HG02938 (cell line): Measurements from ENCODE around the gene NUFIP1.
"Not testable (repeated sequence)": the region's sequence is repeated elsewhere in the genome, so short reads cannot be mapped to it uniquely, and the experiment has no call there.

Source experiments
- ATAC-seq: cut with Tn5 transposase; IDR thresholded peaks from one replicate; pipeline ENCODE4 v1.9.1; 2021; ENCODE audit warnings: mild to moderate bottlenecking, moderate library complexity; ENCODE audit not compliant: unreplicated experiment

The NUFIP1 gene

DNA sequence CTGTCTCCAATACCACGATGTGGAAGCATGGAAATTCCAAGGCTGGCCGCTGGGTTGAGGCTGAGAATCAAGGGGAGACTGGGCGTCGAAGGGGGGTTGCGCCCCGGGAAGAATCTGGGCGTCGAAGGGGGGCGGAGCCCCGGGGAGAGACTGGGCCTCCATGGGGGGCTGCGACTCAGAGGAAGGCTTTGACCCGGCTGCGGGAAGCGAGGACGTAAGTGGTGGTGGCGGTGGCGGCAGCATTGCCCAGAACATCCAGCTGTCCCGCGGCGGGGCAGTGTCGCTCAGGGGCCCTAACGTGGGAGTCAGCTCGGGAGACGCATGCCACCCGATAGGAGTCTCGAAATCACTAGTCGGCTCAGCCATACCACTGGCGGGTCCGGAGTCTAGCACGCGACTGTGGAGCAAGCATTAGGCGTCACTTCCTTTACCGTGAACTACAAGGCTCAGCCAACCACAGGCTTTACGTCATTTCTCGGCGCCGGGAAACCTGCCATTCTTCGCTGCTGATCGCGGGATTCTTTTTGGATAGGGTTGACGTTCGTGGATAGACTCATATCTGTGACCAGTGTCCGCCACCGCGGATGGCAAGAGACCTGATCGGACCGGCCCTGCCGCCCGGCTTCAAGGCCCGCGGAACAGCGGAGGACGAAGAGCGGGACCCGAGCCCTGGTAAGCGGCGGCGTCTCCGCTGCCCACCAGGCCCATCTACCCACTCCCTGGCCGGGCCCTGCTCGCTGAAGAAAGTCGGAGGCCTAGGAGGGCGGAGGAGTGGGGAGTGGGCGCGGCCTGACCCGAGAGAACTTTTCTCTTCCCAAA is at the start of gene NUFIP1, which contains the start of gene GPALPP1:
NUFIP1 (minus strand) TSS at position 401 of the 819 bp plus-strand sequence; CDS start at position 366, 35 bp downstream.
GPALPP1 (plus strand) TSS at position 468 of the 819 bp plus-strand sequence; CDS start at position 585, 117 bp downstream.
- ATAC-seq = peak; percentile 99

- no peak for ATAC-seq
Observed at GRCh38 chr13:45036206-45036605, 46.9 kb upstream of the NUFIP1 start.

GRCh38 chr13:45034342-45034741 is 45.1 kb upstream of the NUFIP1 start:
- no peak for ATAC-seq

DNA sequence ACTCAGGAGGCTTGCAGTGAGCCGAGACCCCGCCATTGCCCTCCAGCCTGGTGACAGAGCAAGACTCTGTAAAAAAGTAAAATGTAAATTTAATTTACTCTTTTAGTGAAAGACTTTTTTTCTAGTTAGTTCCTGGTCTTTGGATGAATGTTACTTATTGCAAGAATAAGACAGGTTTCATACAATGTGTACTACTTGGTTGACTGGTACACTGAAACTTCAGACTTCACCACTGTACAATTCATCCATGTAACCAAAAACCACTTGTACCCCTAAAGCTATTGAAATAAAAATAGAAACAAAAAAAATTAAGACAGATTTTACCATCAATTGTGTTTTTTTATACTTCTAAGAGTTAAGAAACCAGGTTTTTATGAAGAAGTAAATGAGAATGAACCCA is 35.6 kb upstream of the NUFIP1 start:
- no peak for ATAC-seq

- ATAC-seq = no peak
Observed at GRCh38 chr13:45021250-45021649, 32.0 kb upstream of the NUFIP1 start.

GRCh38 chr13:45019981-45020380 is 30.7 kb upstream of the NUFIP1 start:
- ATAC-seq = not testable (repeated sequence)

- no peak for ATAC-seq
Observed at GRCh38 chr13:45016792-45017425, 27.6 kb upstream of the NUFIP1 start.

DNA sequence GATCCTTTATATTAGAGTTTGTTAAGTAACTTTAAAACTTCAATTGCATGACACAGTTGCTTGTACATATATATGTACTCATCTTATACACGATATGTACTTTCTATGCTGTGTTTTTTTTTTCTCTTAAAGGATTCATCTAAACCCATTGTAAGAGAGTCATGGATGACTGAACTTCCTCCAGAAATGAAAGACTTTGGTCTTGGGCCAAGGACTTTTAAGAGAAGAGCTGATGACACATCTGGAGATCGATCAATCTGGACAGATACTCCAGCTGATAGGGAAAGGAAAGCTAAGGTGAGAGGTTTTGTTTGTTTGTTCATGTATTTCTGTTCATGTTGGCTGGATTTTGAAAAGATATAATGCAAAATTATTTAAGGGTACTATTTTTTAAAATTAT is 26.0 kb upstream of the NUFIP1 start:
- no peak for ATAC-seq

GRCh38 chr13:45011198-45011597 is 21.9 kb upstream of the NUFIP1 start:
- no peak for ATAC-seq

DNA sequence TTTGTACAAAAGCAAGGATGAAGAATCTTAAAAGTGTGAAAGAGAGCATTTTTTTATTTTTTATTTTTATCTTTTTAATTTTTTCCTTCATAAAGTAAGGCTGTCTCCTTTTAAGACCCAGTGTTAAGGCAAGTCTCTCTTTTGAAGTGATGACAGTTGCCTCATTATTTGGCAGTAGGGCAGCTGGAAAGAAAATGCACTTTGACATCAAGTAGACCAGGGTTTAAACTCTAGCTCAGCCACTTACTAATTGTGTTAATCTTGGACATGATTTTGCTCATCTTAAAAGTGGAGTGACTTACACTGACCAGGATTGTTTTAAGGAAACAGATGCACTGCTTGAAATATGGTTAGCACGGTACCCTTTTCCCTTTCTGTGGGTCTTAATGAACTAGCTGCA is 18.6 kb upstream of the NUFIP1 start:
- ATAC-seq = no peak

- ATAC-seq = no peak
Observed at GRCh38 chr13:45007225-45007624, 18.0 kb upstream of the NUFIP1 start.

- no peak for ATAC-seq
Observed at GRCh38 chr13:45004096-45004495, 14.8 kb upstream of the NUFIP1 start.

- no peak for ATAC-seq
Observed at GRCh38 chr13:45003417-45003816, 14.1 kb upstream of the NUFIP1 start.

- no peak for ATAC-seq
Observed at GRCh38 chr13:44989941-44990340, 670 bp upstream of the NUFIP1 start.

DNA sequence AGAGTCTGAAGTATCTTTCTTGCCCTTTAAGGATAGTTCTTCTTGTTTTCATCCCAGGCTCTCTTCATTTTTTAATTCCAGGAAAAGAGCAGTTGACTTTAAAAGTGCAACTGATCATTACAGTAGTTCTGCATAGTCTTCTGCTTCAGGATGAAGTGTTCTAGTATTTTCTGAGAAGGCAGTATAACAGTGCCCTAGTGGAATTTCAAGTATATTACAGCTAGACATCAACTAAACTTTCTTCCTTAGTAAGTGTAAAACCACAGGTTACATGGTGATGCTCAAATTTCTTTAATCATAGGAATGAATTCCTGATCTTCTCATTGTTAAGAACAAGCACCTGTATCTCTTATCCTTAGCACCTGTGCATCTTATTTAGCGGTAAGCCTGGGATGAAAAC is 10.9 kb downstream of the NUFIP1 start:
- ATAC-seq = no peak

DNA sequence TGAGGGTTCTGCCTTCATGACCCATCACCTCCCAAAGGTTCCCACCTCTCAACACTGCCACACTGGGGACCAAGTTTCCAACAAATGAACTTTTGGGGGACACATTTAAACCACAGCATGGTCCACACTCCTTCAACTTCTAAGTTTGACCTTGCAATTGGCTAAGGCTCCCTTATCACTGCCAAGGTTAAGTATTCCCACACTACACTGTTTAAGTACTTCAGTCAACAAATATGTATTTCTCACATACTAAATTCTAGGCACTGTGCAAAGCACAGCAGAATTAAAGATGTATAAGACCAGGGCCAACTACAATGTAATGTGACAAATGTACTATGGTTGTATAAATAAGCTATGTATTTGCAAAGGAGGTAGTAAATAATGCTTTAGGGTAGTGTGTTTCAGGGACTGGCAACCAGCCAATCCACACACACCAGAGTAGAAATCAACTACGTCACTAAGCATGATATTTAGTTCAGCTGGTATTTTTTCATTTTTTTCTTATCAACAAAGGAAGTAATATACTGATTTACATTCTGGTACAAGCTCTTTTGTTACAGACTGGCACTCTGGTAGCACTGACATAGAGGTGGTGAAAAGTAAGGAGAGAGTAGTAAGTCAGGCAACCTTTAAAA is 12.2 kb downstream of the NUFIP1 start:
- ATAC-seq = no peak

DNA sequence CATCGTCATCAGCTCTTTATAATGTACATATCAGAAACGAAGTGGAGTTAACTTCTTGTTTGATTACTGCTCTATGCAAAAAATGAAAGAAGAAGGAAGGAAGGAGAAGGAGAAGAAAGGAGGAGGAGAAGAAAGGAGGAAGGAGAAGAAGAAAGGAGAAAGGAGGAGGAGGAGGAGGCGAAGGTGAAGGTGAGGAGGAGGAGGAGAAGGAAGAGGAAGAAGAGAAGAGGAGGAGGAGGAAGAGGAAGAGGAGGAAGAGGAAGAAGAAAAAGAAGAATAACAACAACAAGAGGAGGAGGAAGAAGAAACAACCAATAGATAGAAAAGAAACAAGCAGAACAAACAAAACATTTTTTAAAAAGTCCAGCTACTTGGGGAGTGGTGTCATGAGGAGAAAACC is 13.1 kb downstream of the NUFIP1 start:
- ATAC-seq = no peak

DNA sequence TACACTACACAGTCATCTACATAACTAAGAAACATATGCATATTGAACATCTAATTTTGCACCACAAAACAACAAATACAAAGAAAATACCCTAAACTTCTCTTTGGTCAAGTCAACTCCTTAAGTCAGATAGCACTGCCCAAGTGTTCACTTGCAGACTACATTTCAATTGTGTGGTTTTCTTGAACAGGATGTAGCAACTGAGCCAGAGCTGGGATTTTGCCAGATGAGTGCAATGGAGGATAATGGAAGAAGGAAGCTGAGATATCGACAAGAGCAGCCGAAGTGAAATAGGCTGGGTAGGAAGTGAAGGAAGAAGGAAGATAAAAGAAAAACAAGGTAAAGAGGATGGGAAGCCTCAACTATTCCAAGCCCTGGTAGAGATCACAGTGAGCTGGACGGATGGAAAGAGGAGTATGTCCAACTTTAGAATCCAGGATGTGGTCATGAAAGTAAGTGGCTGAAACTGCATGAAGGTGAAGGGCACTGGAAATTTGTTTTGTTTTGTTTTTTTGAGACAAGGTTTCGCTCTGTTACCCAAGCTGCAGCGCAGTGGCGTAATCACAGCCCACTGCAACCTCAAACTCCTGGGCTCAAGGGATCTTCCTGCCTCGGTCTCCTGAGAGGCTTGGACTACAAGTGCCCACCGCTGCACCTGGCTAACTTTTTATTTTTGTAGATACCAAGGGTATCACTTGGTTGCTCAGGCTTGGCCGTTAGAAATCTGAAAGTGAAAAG is 15.0 kb downstream of the NUFIP1 start:
- peak; percentile 48 for ATAC-seq

DNA sequence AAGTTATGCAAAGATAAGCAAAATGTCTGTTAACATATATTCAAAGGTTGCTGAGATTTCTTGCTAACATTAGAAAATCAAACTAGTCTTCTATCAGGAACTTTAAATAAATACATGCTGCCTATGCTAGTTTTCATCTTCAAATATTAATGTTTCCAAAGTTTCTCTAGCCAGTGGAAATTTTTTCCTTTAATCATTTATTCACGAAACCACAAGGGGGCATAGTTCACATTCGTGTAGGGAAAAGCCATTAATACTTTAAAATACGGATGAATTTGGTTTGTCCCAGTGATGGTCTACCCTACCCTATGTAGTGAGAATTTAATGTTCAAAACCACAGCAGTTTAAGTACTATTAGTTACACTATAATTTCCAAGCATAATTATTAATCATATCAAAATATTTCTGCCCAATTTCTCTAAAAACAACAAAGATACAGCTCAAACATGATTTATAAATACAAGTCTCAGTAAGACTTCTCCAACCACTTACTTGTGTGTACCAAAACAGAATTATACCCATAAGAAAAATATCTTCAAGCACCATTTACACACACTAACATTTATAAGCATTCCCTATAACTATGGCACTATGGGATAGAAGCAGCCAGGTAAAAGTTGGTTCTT is 16.2 kb downstream of the NUFIP1 start:
- no peak for ATAC-seq
